ENCODE measurements around the gene MAPKAP1.

DNA sequence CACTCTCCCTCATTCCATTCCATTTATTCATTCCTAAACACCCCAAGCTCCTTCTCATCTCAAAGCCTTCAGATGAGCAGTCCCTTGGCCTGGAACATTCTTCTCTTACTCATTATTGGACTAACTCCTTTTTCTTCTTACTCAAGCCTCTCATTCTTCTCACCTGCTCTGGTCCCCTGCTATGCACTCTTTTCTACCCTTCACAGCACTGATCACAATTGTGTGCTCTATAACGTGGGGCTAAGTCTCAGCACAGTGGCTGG is 212.4 kb downstream of the MAPKAP1 start:
- TF ChIP-seq, protein P1, sequence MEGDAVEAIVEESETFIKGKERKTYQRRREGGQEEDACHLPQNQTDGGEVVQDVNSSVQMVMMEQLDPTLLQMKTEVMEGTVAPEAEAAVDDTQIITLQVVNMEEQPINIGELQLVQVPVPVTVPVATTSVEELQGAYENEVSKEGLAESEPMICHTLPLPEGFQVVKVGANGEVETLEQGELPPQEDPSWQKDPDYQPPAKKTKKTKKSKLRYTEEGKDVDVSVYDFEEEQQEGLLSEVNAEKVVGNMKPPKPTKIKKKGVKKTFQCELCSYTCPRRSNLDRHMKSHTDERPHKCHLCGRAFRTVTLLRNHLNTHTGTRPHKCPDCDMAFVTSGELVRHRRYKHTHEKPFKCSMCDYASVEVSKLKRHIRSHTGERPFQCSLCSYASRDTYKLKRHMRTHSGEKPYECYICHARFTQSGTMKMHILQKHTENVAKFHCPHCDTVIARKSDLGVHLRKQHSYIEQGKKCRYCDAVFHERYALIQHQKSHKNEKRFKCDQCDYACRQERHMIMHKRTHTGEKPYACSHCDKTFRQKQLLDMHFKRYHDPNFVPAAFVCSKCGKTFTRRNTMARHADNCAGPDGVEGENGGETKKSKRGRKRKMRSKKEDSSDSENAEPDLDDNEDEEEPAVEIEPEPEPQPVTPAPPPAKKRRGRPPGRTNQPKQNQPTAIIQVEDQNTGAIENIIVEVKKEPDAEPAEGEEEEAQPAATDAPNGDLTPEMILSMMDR (conservative IDR thresholded peaks at IDR 0.05 in 1 of 2, IDR thresholded peaks at IDR 0.05 in 1 of 2; ENCODE audit: extremely low read depth in 1 of 2, insufficient read depth in 1 of 2, low read depth in 1 of 2, low read length in 2 of 2): no peak
- no peak for TF ChIP-seq EZH2 (IDR thresholded peaks at IDR 0.05; ENCODE audit: borderline replicate concordance, low read length)

Data from mammary epithelial cell (primary cell).